Frontal cortex (tissue), 4 donors: Measurements from ENCODE around the gene ATP9A. TPM values are rescaled to one million over a fixed set of nuclear protein-coding genes. Genes with fewer than 3 reads are reported as not detected.
"Not testable (repeated sequence)": the region's sequence is repeated elsewhere in the genome, so short reads cannot be mapped to it uniquely, and the experiment has no call there.

ENCODE experiments used
- DNase-seq, 2 donors: peaks; one replicate each; pipeline ENCODE4 v3.0.0; 2012; ENCODE audit warnings: low spot score in 2 of 2
- FAIRE-seq: peaks from 2 replicates; lab custom pipeline; 2012; peaks lifted over from hg19 to GRCh38; lab: Jason Lieb, UNC
- total RNA-seq: library from RNA; depleted of rRNA; stranded (reverse); fragments of >200 nt; gene quantifications from one replicate; pipeline ENCODE4 v1.2.3, GENCODE V29; 2014
- donor health status: control.
- donor health status: control.
- donor health status: control.

Gene ATP9A
- total RNA-seq, 1 donor from 2014 or later = 242 TPM

GRCh38 chr20:51568533-51568932 is 199.7 kb downstream of the ATP9A start:
- FAIRE-seq, DNase-seq: not testable (repeated sequence)

- FAIRE-seq = no peak
- DNase-seq = no peak
Observed at GRCh38 chr20:51567622-51568021, 200.6 kb downstream of the ATP9A start.

- FAIRE-seq (no peak), DNase-seq (no peak)
Observed at GRCh38 chr20:51566594-51566993, 201.6 kb downstream of the ATP9A start.

GRCh38 chr20:51565298-51566144 is 202.7 kb downstream of the ATP9A start:
- FAIRE-seq (no peak), DNase-seq (no peak)

- FAIRE-seq = no peak
- no peak for DNase-seq
Observed at GRCh38 chr20:51563486-51564332, 204.5 kb downstream of the ATP9A start.

GRCh38 chr20:51563174-51563485 is 205.1 kb downstream of the ATP9A start:
- FAIRE-seq (no peak), DNase-seq (no peak)

- DNase-seq (peak; percentile 63 to 66), FAIRE-seq (no peak)
Observed at GRCh38 chr20:51562332-51563173, 205.6 kb downstream of the ATP9A start.

- FAIRE-seq (no peak), DNase-seq (no peak)
Observed at GRCh38 chr20:51562027-51562331, 206.2 kb downstream of the ATP9A start.

- DNase-seq (no peak), FAIRE-seq (no peak)
Observed at GRCh38 chr20:51560550-51561307, 207.5 kb downstream of the ATP9A start.

GRCh38 chr20:51560042-51560441 is 208.1 kb downstream of the ATP9A start:
- DNase-seq (no peak), FAIRE-seq (no peak)

GRCh38 chr20:51554538-51555165 is 213.5 kb downstream of the ATP9A start:
- FAIRE-seq = no peak

GRCh38 chr20:51553897-51554486 is 214.2 kb downstream of the ATP9A start:
- DNase-seq (no peak), FAIRE-seq (no peak)

More at GRCh38 chr20:51554538-51555165, 213.5 kb downstream of the ATP9A start:
- DNase-seq = no peak

- no peak for DNase-seq
- no peak for FAIRE-seq
Observed at GRCh38 chr20:51551186-51551585, 217.0 kb downstream of the ATP9A start.

- DNase-seq = no peak
- no peak for FAIRE-seq
Observed at GRCh38 chr20:51549474-51549873, 218.7 kb downstream of the ATP9A start.

GRCh38 chr20:51547951-51548350 is 220.2 kb downstream of the ATP9A start:
- DNase-seq = no peak
- FAIRE-seq = no peak
